GM21786 (cell line): ENCODE results near the gene NIPSNAP3A.

Source experiments
- ATAC-seq: cut with Tn5 transposase; IDR thresholded peaks from one replicate; pipeline ENCODE4 v1.9.1; 2021; ENCODE audit not compliant: unreplicated experiment

NIPSNAP3A gene

DNA sequence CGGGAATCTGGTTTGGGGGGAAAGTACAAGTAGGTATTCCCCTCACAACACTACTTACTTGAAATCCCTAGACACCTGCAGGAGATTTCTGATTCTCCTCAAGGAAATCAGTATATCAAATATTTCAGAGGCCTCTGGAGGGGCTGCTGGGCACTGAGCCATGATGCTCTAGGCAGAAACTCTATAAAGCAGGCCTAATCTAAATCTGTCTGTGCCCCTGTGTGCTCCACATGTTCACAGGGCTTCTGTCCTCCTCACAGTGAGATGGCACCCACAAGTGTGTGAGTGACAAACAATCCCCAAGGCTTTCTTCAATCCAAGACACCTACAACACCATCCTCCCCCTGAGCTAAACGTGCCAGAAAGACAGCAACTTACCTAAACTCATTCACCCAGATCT is 55.4 kb downstream of the NIPSNAP3A start:
- no peak for ATAC-seq

DNA sequence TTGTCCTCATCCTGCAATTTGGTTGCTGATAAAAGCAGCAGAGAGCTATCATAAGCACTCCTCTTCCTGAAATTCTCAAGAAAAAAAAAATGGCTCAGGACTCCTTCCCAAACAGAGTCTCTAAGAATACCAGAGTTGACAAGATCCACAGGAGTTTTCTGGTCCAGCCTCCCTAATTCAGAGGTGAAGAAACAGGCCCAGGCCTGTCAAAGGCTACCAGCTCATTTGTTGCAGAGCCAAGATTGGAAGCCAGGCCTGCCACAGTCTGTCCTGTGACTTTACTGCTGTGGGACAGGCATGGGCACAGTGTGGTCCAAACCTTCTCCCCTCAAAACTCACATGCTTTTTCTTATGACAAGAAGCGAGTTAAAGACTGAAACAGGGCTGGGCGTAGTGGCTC is 58.0 kb downstream of the NIPSNAP3A start:
- no peak for ATAC-seq

DNA sequence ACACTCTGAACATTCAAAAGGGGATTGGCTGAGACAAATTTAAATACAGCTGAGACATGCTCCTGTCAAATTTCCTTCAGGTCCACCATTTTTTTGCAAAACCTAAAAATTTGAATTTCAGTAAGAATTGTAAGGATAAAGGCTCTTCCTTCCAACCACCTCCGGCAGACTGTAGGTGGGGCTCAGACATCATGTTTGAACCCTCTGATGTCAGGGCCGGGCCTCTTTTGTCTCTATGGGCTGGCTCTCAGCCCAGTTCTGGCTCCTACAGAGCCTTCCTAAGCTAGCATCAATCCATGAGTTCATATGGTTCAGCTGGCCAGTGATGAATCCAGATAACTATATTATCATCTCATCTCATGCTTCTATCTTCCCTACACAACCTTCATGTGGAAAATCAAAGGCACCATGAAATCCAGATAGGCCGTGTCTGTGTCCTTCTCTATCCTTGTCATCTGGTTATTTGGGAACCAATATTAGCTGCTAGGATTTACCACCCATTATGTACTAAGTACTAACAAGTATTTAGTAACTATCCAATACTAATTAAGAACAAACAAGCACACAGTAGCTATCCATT is 60.6 kb downstream of the NIPSNAP3A start:
- ATAC-seq, result no peak
